Stimulated activated CD4-positive, alpha-beta T cell treated with anti-CD3 and anti-CD28 coated beads, TNF-alpha, amount 100 ng/mL, for 1 hour (primary cell): Measurements from ENCODE around the gene RNF212.
A peak's percentile ranks its signal among the peaks of the same experiment; 100 is the strongest.
"Not testable (repeated sequence)": the region's sequence is repeated elsewhere in the genome, so short reads cannot be mapped to it uniquely, and the experiment has no call there.

Source experiments
- DNase-seq, 3 donors: peaks; one replicate each; pipeline ENCODE4 v3.0.0-alpha.2; 2020; ENCODE audit warnings: low read depth in 3 of 3, low spot score in 1 of 3

Gene RNF212

DNA sequence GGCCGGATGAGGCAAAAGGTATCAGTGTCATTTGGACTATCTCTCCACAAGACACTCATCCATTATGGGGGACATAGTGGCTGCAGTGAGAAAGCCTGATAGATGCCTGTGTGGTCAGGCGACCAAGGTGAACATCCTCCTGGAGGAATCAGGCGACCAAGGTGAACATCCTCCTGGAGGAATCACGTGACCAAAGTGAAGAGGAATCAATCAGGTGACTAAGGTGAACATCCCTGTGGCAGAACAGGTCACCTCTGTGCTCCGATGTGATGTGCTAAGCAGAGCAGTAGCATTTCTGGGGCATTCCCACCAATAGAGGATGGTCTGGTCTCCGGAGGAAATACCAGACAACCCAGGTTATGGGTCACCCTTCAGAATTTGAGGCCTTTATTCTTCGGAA, 44.0 kb downstream of the RNF212 start:
- DNase-seq, result no peak

GRCh38 chr4:1065732-1066131, 47.6 kb downstream of the RNF212 start:
- no peak for DNase-seq

GRCh38 chr4:1062419-1062818, 50.9 kb downstream of the RNF212 start:
- DNase-seq, result no peak

DNA sequence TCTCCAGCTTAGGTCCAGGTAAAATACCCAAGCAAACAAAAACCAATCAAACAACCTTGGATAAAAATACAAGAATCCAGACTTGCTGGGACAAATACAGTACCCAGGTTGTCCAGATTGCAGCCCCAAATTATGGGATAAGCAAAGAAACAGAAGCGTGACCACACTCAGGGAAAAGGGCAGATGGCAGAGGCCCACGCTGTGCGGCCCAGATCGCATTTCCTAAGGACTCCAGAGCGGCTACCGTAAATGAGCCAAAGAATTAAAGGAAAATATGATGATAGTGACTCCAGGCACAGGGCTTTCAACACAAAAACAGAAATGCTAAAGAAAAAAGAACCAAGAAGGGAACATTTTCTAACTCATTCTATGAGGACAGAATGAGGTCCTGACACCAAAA, 51.6 kb downstream of the RNF212 start:
- no peak for DNase-seq

GRCh38 chr4:1061056-1061700, 52.2 kb downstream of the RNF212 start:
- DNase-seq, result no peak

- DNase-seq, result no peak
Observed at GRCh38 chr4:1060621-1061020, 52.7 kb downstream of the RNF212 start.

- DNase-seq, result no peak
Observed at GRCh38 chr4:1060121-1060520, 53.2 kb downstream of the RNF212 start.

GRCh38 chr4:1058997-1059665, 54.2 kb downstream of the RNF212 start:
- no peak for DNase-seq

GRCh38 chr4:1058198-1058996, 55.0 kb downstream of the RNF212 start:
- no peak for DNase-seq

GRCh38 chr4:1057403-1057745, 56.0 kb downstream of the RNF212 start:
- DNase-seq, result no peak

DNA sequence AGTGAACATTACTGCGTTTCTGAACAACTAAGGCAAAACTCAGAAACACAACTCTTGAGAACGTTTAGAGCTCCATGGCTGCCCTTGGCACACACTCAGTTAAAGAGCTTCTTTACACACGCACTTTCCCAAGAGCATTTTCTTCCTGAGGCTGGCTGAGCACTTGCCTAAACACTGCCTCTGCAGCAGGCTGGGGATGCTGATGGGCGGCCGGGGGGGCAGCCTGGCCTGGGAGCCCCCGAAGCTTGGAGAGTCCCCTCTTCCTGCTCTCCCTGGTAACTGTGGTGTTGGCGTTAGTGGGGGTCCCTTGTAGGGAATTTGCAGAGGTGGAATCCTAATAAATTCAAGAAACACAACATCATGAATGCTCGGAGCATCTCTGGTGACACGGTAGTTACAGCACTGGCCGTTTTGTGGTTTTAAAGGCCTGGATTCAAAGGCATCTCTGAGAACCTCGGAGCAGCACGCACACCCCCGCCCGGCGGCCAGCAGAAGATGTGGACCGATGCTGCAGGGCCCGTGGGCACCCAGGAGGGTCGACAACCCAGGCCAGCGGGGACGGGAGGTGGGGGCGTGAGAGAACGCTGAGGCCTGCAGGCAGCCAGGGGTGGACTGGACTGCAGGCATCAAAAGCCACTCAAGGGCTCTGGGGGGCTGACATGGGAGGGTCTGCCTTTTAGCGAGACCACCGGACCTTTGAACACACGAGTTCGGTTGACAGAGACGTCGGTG, 56.5 kb downstream of the RNF212 start:
- no peak for DNase-seq

- peak; percentile 57 to 63 (median 59) for DNase-seq
Observed at GRCh38 chr4:1055721-1056590, 57.4 kb downstream of the RNF212 start.

DNA sequence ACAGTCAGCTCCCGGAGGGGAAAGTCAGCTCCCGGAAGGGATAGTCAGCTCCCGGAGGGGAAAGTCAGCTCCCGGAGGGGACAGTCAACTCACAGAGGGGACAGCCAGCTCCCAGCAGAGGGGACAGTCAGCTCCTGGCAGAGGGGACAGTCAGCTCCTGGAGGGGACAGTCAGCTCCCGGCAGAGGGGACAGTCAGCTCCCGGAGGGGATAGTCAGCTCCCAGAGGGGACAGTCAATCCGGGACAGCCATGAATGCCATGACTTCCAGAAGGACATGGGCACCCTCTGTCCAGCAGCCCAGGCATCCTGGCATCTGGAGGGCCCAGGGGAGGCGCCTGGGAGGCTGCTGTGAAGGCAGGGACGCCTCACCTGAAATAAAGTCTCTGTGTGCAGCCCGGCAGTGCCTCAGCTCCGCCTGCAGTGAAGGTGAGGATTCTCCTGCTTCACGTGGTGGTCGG, 58.1 kb downstream of the RNF212 start:
- DNase-seq, result not testable (repeated sequence)

GRCh38 chr4:1054696-1055242, 58.6 kb downstream of the RNF212 start:
- not testable (repeated sequence) for DNase-seq

- not testable (repeated sequence) for DNase-seq
Observed at GRCh38 chr4:1053891-1054290, 59.5 kb downstream of the RNF212 start.

DNA sequence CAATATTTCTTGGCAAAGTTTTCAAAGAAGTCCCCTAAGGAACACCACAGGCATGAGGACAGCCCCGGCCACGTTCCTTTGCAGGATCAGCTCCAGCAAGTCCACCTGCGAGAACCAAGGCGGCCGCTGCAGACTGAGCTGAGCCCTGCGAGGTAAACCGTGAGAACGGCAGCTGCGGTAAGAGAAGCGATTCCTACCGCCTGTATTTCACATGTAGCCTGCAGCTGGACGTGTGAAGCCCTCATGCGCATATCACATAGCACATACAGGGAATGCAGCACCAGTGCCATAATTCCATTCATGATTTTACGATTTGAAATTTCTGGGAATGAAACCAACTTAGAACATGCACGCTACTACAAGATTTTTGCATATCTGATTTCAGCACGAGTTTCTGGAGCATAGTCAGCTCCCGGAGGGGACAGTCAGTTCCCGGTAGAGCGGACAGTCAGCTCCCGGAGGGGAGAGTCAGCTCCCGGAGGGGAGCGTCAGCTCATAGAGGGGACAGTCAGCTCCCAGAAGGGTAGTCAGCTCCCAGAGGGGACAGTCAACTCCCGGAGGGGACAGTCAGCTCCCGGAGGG, 60.2 kb downstream of the RNF212 start:
- DNase-seq, result no peak

- no peak for DNase-seq
Observed at GRCh38 chr4:1052231-1052671, 61.1 kb downstream of the RNF212 start.

DNA sequence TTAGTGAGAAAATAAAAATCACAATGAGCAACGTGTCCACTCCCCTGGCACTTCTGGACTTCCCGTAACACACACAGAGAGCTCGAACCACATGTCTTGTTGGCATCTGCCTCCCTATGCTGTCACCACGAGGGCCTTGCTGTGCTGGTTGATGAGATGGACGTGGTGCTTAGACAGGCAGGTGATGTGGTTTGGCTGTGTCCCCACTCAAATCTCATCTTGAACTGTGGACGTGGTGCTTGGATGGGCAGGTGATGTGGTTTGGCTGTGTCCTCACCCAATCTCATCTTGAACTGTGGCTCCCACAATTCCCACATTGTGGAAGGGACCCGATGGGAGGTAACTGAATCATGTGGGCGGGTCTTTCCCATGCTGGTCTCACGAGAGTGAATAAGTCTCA, 61.9 kb downstream of the RNF212 start:
- DNase-seq, result no peak

DNA sequence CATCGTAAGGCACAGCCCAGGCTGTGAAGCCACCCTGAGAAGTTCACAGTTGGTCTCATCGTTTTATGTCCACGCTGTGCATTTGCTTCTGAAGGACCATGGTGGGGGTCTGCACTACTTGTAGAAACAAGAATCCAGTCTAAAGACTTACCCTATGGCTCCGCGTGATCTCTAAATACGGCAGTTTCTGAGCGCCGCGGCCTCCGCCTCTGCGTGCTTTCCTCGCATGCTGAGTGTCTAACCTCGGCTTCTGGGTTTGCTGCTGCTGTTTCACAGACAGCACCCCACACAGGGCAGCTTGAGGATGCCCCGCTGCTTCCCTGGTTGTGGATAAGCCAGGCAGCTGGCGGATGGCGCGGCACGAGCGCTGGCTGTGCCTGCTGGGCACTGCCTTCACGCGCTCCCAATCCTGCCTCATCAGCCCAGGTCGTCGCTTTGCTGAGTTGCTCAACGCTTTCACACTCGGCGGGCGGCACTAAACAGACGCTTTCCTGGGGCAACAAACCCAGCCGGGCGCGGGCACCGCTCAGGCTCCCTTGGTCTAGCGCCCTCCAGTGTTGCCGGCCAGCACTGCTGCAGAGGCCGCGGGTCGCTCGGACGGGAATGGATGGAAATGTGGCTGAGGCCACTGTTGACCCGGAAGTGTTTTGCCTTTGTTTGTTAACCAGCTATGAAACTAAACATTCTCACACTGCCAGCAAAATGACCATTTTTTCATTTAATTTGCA, 62.7 kb downstream of the RNF212 start:
- no peak for DNase-seq
